ENCODE results near the gene PPP6R3. TPM values are rescaled to one million over a fixed set of nuclear protein-coding genes. Genes with fewer than 3 reads are reported as not detected.

Gene PPP6R3
- total RNA-seq, 1 experiment from 2014 or later = 133 TPM

- H3K36me3 ChIP-seq (replicated peaks; ENCODE audit: control insufficient read depth, insufficient read depth, low read length) = no peaks in the 10 kb centered on the region; the same call in 1 of the 2 replicates
- H3K4me3 ChIP-seq (ENCODE audit: insufficient read depth, low read depth, low read length) = no peak overlapping the region
- no peaks in the 10 kb centered on the region for H3K27me3 ChIP-seq (ENCODE audit: control insufficient read depth, insufficient read depth, low read length)
- DNase-seq = no peak
These were observed 19.6 kb downstream of the PPP6R3 start for GRCh38 chr11:68480193-68480592.

DNA sequence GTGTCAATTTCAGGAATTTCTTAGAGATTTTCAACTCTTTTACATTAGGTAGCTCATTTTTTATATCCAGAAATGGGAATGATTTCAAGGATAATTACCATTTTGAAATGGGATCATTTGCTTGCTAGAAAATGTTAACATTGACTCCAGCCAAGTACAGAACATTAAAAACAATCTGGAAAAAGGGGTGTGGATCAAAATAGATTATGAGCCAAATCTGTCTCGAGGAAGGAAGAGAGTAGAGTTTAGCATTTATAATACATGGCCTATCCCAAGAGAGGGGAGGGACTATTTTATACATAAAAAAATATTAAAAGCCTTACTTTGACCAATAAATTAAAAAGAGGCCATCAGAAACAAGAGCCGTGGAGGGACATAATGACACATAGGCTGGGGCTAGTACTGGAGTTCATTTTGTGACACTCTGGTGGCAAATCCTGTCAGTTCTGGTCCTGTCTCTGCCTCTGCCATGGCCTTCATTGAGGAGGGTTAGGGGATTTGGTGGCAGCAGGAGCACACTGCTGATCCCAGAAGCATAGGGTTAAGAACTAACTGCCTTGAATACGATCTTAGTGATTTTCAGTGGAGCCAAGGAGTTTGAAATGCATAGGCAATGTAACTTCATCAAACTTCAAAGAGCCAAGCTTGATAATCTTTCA lies 20.4 kb downstream of the PPP6R3 start:
- peak; percentile 8 for DNase-seq
- no peaks in the 10 kb centered on the region; the same call in 1 of the 2 replicates for H3K36me3 ChIP-seq (replicated peaks; ENCODE audit: control insufficient read depth, insufficient read depth, low read length)
- H3K4me3 ChIP-seq (ENCODE audit: insufficient read depth, low read depth, low read length) = no peak overlapping the region
- no peaks in the 10 kb centered on the region for H3K27me3 ChIP-seq (ENCODE audit: control insufficient read depth, insufficient read depth, low read length)

DNA sequence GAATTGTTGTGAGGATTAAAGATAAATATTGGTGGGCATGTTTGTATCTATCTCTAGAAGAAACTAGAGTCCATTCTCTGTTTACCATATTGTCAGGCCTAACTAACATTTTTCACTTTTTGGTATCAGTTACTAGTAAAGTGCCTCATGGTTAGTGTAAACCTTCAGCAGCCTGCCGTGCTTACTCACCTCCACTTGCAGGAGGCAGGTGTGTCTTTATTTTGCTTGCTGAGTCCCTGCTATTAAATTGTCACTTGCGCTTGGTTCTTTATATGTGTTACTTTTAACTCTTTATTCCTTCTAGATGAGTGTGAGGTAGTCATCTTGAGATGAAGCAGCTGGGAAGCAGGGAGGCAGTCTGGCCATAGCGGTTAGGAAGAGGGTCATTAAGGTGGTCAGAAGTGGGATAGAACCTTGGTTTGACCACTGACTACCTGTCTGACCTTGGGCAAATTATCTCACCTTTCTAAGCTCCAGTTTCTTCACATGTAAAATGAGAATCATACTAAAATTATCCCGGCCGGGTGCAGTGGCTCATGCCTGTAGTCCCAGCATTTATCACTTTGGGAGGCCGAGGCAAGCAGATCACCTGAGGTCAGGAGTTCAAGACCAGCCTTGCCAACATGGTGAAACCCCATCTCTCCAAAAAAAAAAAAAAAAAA lies 21.2 kb downstream of the PPP6R3 start:
- no peak for DNase-seq
- Histone ChIP-seq H3K27me3 (ENCODE audit: control insufficient read depth, insufficient read depth, low read length) (no peaks in the 10 kb centered on the region), H3K4me3 (ENCODE audit: insufficient read depth, low read depth, low read length) (no peak overlapping the region), H3K36me3 (replicated peaks; ENCODE audit: control insufficient read depth, insufficient read depth, low read length) (no peaks in the 10 kb centered on the region)

GRCh38 chr11:68488623-68489022 lies 28.1 kb downstream of the PPP6R3 start:
- no peak for DNase-seq

GRCh38 chr11:68495220-68495729 lies 34.7 kb downstream of the PPP6R3 start:
- Histone ChIP-seq H3K36me3 (replicated peaks; ENCODE audit: control insufficient read depth, insufficient read depth, low read length) (no peaks in the 10 kb centered on the region), H3K27me3 (ENCODE audit: control insufficient read depth, insufficient read depth, low read length) (no peaks in the 10 kb centered on the region), H3K4me3 (ENCODE audit: insufficient read depth, low read depth, low read length) (no peak overlapping the region)
- no peak for DNase-seq

More at GRCh38 chr11:68488623-68489022, 28.1 kb downstream of the PPP6R3 start:
- no peak overlapping the region for H3K4me3 ChIP-seq (ENCODE audit: insufficient read depth, low read depth, low read length)
- no peaks in the 10 kb centered on the region for H3K27me3 ChIP-seq (ENCODE audit: control insufficient read depth, insufficient read depth, low read length)
- H3K36me3 ChIP-seq (replicated peaks; ENCODE audit: control insufficient read depth, insufficient read depth, low read length) = no peaks in the 10 kb centered on the region

DNA sequence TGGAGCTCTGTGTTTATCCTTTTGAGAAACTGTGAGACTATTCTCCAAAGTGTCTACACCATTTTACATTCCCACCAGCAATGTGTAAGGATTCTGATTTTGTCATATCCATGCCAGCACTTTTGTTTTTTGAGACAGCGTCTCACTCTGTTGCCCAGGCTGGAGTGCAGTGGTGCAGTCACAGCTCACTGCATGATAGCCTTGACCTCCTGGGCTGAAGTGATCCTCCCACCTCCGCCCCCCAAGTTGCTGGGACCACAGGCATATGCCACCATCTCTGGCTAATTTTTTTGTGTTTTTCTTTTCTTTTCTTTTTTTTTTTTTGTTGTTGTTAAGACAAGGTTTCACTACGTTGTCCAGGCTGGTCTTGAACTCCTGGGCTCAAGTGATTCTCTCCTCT lies 35.3 kb downstream of the PPP6R3 start:
- Histone ChIP-seq H3K36me3 (replicated peaks; ENCODE audit: control insufficient read depth, insufficient read depth, low read length) (no peaks in the 10 kb centered on the region), H3K27me3 (ENCODE audit: control insufficient read depth, insufficient read depth, low read length) (no peaks in the 10 kb centered on the region), H3K4me3 (ENCODE audit: insufficient read depth, low read depth, low read length) (no peak overlapping the region)
- DNase-seq = no peak

- Histone ChIP-seq H3K27me3 (ENCODE audit: control insufficient read depth, insufficient read depth, low read length) (no peaks in the 10 kb centered on the region), H3K36me3 (replicated peaks; ENCODE audit: control insufficient read depth, insufficient read depth, low read length) (no peaks in the 10 kb centered on the region), H3K4me3 (ENCODE audit: insufficient read depth, low read depth, low read length) (no peak overlapping the region)
- no peak for DNase-seq
These were observed 37.2 kb downstream of the PPP6R3 start for GRCh38 chr11:68497761-68498160.

GRCh38 chr11:68498321-68498720 lies 37.8 kb downstream of the PPP6R3 start:
- no peaks in the 10 kb centered on the region for H3K27me3 ChIP-seq (ENCODE audit: control insufficient read depth, insufficient read depth, low read length)
- no peak for DNase-seq
- H3K36me3 ChIP-seq (replicated peaks; ENCODE audit: control insufficient read depth, insufficient read depth, low read length) = no peaks in the 10 kb centered on the region
- no peak overlapping the region for H3K4me3 ChIP-seq (ENCODE audit: insufficient read depth, low read depth, low read length)

DNA sequence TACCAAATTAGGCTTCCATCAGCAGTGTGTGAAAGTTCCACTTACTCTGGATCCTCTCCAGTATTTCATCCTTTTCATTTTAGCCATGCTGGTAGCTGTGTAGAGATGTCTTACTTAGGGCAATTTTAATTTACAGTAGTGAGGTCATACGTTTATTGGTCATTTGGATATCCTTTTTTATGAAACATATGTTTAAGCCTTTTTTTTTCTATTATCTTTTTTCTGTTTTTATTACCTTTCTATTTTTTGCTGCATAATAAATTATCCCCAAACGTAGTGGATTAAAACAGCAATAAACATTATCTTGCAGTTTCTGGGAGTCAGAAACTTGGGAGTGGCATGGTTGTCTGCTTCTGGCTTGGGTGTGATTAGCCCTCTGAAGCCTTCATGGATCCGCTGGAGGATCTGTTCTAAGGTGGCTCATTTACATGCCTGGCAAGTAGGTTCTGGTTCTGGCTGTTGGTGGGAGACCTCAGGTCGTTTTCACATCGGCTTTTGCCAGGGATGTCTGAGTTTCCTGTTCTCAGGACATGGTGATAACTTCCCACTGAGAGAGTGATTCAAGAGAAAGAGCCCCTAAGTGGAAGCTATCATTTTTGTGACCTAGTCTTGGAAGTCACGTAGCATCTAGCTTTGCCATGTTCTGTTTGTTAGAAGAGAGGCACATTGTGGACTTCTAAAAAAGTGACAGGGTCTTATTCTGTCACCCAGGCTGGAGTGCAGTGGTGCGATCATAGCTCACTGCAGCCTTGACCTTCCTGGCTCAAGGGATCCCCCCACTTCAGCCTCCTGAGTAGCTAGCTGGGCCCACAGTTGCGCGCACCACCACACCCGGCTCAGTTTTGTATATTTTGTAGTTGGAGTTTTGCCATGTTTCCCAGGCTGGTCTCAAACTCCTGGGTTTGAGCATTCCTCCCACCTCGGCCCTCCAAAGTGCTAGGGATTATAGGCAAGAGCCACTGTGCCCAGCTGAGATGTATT lies 38.6 kb downstream of the PPP6R3 start:
- Histone ChIP-seq H3K4me3 (ENCODE audit: insufficient read depth, low read depth, low read length) (no peak overlapping the region), H3K36me3 (replicated peaks; ENCODE audit: control insufficient read depth, insufficient read depth, low read length) (no peaks in the 10 kb centered on the region), H3K27me3 (ENCODE audit: control insufficient read depth, insufficient read depth, low read length) (no peaks in the 10 kb centered on the region)
- DNase-seq = peak; percentile 24

GRCh38 chr11:68500206-68500605 lies 39.7 kb downstream of the PPP6R3 start:
- H3K4me3 ChIP-seq (ENCODE audit: insufficient read depth, low read depth, low read length) = no peak overlapping the region
- DNase-seq = no peak

GRCh38 chr11:68501813-68502212 lies 41.3 kb downstream of the PPP6R3 start:
- no peaks in the 10 kb centered on the region for H3K27me3 ChIP-seq (ENCODE audit: control insufficient read depth, insufficient read depth, low read length)
- no peaks in the 10 kb centered on the region for H3K36me3 ChIP-seq (replicated peaks; ENCODE audit: control insufficient read depth, insufficient read depth, low read length)
- no peak for DNase-seq
- no peak overlapping the region for H3K4me3 ChIP-seq (ENCODE audit: insufficient read depth, low read depth, low read length)

More at GRCh38 chr11:68500206-68500605, 39.7 kb downstream of the PPP6R3 start:
- H3K27me3 ChIP-seq (ENCODE audit: control insufficient read depth, insufficient read depth, low read length) = no peaks in the 10 kb centered on the region
- no peaks in the 10 kb centered on the region for H3K36me3 ChIP-seq (replicated peaks; ENCODE audit: control insufficient read depth, insufficient read depth, low read length)

DNA sequence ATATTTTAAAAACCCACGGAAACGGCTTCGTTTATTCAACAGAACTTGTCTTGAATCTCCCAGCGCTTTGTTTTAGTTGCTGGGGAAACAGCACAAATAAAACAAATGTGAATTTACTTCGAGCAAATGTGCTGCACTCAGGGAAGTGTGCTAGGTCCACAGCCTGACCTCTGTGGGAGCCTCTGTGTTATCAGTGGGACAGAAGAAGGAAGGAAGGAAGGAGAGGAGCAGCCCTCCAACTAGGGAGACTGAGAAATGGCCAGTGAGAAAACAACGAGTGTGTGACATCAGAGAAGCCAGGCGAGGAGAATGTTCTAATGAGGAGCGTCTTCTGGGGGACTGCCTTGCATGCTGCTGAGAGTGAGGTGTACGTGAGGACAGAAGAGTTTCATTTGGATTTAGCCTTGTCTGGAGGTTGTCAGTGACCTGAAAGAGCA lies 42.7 kb downstream of the PPP6R3 start:
- DNase-seq = no peak
- Histone ChIP-seq H3K27me3 (ENCODE audit: control insufficient read depth, insufficient read depth, low read length) (no peaks in the 10 kb centered on the region), H3K36me3 (replicated peaks; ENCODE audit: control insufficient read depth, insufficient read depth, low read length) (no peaks in the 10 kb centered on the region), H3K4me3 (ENCODE audit: insufficient read depth, low read depth, low read length) (no peak overlapping the region)

GRCh38 chr11:68503792-68504191 lies 43.2 kb downstream of the PPP6R3 start:
- no peak for DNase-seq
- H3K27me3 ChIP-seq (ENCODE audit: control insufficient read depth, insufficient read depth, low read length) = no peaks in the 10 kb centered on the region
- H3K36me3 ChIP-seq (replicated peaks; ENCODE audit: control insufficient read depth, insufficient read depth, low read length) = no peaks in the 10 kb centered on the region
- H3K4me3 ChIP-seq (ENCODE audit: insufficient read depth, low read depth, low read length) = no peak overlapping the region

DNA sequence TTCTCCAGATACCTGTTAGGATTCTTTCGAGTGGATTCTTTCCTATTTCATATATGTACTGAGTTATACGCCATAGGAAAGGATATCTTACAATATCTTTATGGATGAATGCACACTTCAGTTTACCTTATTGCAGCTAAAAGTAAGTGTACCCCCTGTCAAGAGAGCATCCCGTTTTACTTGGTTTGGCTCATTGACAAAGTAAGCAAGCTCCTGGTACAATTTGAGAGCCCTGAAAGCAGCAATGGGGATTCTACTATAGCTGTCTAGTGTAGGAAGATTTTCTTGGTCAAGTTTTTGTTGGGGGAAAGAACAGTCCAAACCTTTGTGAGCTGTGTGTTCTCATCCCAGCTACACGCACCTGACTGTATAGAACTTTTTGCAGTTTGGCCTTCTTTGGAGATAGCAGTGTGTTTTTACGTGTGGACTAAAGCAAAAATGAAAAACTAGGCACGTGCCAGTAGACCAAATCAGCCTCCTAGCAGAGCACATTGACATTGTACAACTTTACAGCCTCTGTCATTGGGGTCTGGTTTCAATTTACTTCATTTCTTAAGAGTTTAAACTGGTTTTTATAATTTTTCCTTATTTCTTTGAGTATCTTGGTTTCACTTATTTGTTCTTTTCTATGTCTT lies 44.0 kb downstream of the PPP6R3 start:
- Histone ChIP-seq H3K36me3 (replicated peaks; ENCODE audit: control insufficient read depth, insufficient read depth, low read length) (no peaks in the 10 kb centered on the region), H3K4me3 (ENCODE audit: insufficient read depth, low read depth, low read length) (no peak overlapping the region), H3K27me3 (ENCODE audit: control insufficient read depth, insufficient read depth, low read length) (no peaks in the 10 kb centered on the region)
- no peak for DNase-seq
